ENCODE measurements around the gene FZD4.

FZD4 gene

DNA sequence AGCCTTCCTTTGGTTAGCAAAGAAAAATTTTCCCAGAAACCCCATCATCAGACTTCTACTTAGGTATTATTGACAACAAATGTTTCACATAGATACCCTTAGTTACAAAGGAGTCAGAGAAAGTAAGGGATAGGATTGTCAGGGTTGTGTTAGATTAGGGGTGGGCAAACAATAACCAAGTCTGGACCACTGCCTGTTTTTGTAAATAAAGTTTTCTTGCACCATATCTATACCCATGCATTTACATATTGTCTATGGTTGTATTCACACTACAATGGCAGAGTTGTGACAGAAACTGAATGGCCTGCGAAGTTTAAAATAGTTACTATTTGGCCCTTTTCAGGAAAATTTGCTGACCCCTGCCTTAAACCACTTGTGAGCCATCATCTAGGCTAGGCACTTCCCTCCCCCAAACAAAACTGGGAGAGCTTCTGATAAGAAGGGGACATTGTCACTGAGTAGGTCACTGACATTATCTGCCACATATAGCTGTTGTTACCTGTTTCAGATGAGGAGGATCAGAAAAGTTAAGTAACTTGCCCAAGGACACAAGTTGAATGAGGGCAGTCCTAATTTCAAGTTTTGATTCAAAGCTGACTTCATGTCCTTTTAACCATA lies 41.9 kb upstream of the FZD4 start:
- TF ChIP-seq SIN3A (IDR thresholded peaks at IDR 0.05; ENCODE audit: borderline replicate concordance, insufficient read depth, low read length), result no peak
- no peak for TF ChIP-seq TAF1 (IDR thresholded peaks at IDR 0.05; ENCODE audit: borderline replicate concordance, insufficient read depth, low read length)
- no peak for TF ChIP-seq POLR2AphosphoS5 (IDR thresholded peaks at IDR 0.05; ENCODE audit: low read depth, low read length)
- no peak for TF ChIP-seq REST (IDR thresholded peaks at IDR 0.05; ENCODE audit: insufficient read depth in 1 of 2, low read depth in 2 of 2, low read length in 2 of 2)
- TF ChIP-seq FOXP2 (optimal IDR thresholded peaks at IDR 0.05; ENCODE audit: borderline replicate concordance, extremely low read depth, extremely low read length, insufficient read depth), result no peak

DNA sequence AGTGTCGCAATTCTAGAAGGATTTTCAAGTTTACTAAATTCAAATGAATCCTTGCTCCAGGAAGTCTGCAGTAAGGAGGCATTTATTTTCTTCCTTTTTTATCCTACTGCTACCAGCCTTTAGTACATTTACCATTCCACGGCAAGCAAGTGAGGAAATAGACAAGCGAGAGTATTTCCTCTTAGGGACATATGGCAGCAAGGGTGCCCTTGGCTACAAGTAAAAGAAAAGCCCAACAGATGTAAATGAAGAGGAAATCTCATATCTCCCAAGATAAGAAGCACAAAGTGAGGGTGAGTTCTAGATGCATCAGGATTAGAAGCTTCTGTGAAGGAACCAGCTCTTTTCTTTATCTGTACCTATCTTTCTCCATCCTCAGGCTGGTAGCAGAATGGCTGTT lies 37.8 kb upstream of the FZD4 start:
- TF ChIP-seq POLR2AphosphoS5 (IDR thresholded peaks at IDR 0.05; ENCODE audit: low read depth, low read length) (no peak), SIN3A (IDR thresholded peaks at IDR 0.05; ENCODE audit: borderline replicate concordance, insufficient read depth, low read length) (no peak)

DNA sequence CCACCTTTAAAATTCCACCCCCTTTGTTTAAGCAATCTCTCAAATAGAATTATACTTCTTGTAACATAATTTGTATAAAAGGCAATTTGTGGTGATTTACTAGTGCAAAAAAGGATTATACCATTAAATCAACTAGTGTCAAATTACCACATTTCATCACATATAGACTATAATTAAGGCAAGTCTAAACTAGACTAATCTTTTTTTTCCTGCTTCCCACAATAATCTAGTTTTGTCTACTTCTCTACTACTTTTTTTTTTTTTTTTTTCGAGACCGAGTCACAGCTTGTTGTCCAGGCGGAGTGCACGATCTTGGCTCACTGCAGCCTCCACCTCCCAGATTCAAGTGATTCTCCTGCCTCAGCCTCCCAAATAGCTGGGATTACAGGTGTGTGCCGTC lies 36.1 kb upstream of the FZD4 start:
- TF ChIP-seq REST (IDR thresholded peaks at IDR 0.05; ENCODE audit: insufficient read depth in 1 of 2, low read depth in 2 of 2, low read length in 2 of 2), result no peak

GRCh38 chr11:86990515-86990914 lies 35.3 kb upstream of the FZD4 start:
- TF ChIP-seq TAF1 (IDR thresholded peaks at IDR 0.05; ENCODE audit: borderline replicate concordance, insufficient read depth, low read length) (no peak), REST (IDR thresholded peaks at IDR 0.05; ENCODE audit: insufficient read depth in 1 of 2, low read depth in 2 of 2, low read length in 2 of 2) (no peak), POLR2AphosphoS5 (IDR thresholded peaks at IDR 0.05; ENCODE audit: low read depth, low read length) (no peak), FOXP2 (optimal IDR thresholded peaks at IDR 0.05; ENCODE audit: borderline replicate concordance, extremely low read depth, extremely low read length, insufficient read depth) (no peak), SIN3A (IDR thresholded peaks at IDR 0.05; ENCODE audit: borderline replicate concordance, insufficient read depth, low read length) (no peak)

DNA sequence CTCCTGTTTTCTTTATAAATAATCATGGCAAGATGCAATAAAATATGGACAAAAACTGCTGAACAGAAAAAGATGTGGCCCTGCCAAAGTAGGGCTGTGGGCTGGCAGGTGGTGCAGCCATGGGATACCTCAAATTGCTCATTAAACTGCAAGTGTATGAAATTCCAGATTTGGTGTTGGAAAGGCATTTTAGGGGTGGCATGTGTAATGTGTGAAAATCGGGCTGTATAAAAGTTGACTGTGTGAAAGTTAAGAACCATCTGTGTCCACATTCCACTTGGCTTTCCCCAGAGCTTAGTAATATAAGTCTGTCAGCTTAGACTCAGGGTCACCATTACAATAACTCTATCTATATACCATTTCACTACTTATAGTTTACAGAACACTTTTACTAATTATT lies 34.8 kb upstream of the FZD4 start:
- no peak for TF ChIP-seq POLR2AphosphoS5 (IDR thresholded peaks at IDR 0.05; ENCODE audit: low read depth, low read length)
- TF ChIP-seq TAF1 (IDR thresholded peaks at IDR 0.05; ENCODE audit: borderline replicate concordance, insufficient read depth, low read length), result no peak
- TF ChIP-seq FOXP2 (optimal IDR thresholded peaks at IDR 0.05; ENCODE audit: borderline replicate concordance, extremely low read depth, extremely low read length, insufficient read depth), result no peak
- no peak for TF ChIP-seq SIN3A (IDR thresholded peaks at IDR 0.05; ENCODE audit: borderline replicate concordance, insufficient read depth, low read length)
- TF ChIP-seq REST (IDR thresholded peaks at IDR 0.05; ENCODE audit: insufficient read depth in 1 of 2, low read depth in 2 of 2, low read length in 2 of 2), result no peak
